ENCODE results near the gene SEL1L.
"Not testable (repeated sequence)": the region's sequence is repeated elsewhere in the genome, so short reads cannot be mapped to it uniquely, and the experiment has no call there.

SEL1L gene

GRCh38 chr14:81550001-81550637, 16.5 kb upstream of the SEL1L start:
- TF ChIP-seq CTCF (IDR thresholded peaks at IDR 0.05; ENCODE audit: low read depth, low read length): no peak
- DNase-seq (ENCODE audit: low read depth in 2 of 2): no peak

GRCh38 chr14:81541206-81541605, 7.6 kb upstream of the SEL1L start:
- DNase-seq (ENCODE audit: low read depth in 2 of 2); H3K4me3 ChIP-seq (replicated peaks in 1 of 2; ENCODE audit: low read depth in 2 of 2, low read length in 2 of 2): not testable (repeated sequence)

More at GRCh38 chr14:81550001-81550637, 16.5 kb upstream of the SEL1L start:
- no peak overlapping the region for H3K4me3 ChIP-seq (replicated peaks in 1 of 2; ENCODE audit: low read depth in 2 of 2, low read length in 2 of 2)

- no peak for TF ChIP-seq CTCF (IDR thresholded peaks at IDR 0.05; ENCODE audit: low read depth, low read length)
- no peak overlapping the region for H3K4me3 ChIP-seq (replicated peaks in 1 of 2; ENCODE audit: low read depth in 2 of 2, low read length in 2 of 2)
- no peak for DNase-seq (ENCODE audit: low read depth in 2 of 2)
Observed at GRCh38 chr14:81537193-81537592, 3.5 kb upstream of the SEL1L start.

- no peak overlapping the region for H3K4me3 ChIP-seq (replicated peaks in 1 of 2; ENCODE audit: low read depth in 2 of 2, low read length in 2 of 2)
- no peak for TF ChIP-seq CTCF (IDR thresholded peaks at IDR 0.05; ENCODE audit: low read depth, low read length)
- DNase-seq (ENCODE audit: low read depth in 2 of 2): peak; percentile 50 to 55
Observed at GRCh38 chr14:81536241-81536771, 2.7 kb upstream of the SEL1L start.

- no peak for TF ChIP-seq CTCF (IDR thresholded peaks at IDR 0.05; ENCODE audit: low read depth, low read length)
- no peak overlapping the region for H3K4me3 ChIP-seq (replicated peaks in 1 of 2; ENCODE audit: low read depth in 2 of 2, low read length in 2 of 2)
- no peak for DNase-seq (ENCODE audit: low read depth in 2 of 2)
Observed at GRCh38 chr14:81535396-81536164, 1.9 kb upstream of the SEL1L start.

GRCh38 chr14:81534510-81535074, 939 bp upstream of the SEL1L start:
- DNase-seq (ENCODE audit: low read depth in 2 of 2): no peak
- TF ChIP-seq CTCF (IDR thresholded peaks at IDR 0.05; ENCODE audit: low read depth, low read length): no peak
- H3K4me3 ChIP-seq (replicated peaks in 1 of 2; ENCODE audit: low read depth in 2 of 2, low read length in 2 of 2): no peak overlapping the region

- H3K4me3 ChIP-seq (replicated peaks in 1 of 2; ENCODE audit: low read depth in 2 of 2, low read length in 2 of 2): peak overlapping the region; percentile 85 to 99
- no peak for DNase-seq (ENCODE audit: low read depth in 2 of 2)
- TF ChIP-seq CTCF (IDR thresholded peaks at IDR 0.05; ENCODE audit: low read depth, low read length): no peak
Observed at GRCh38 chr14:81533212-81533535, 479 bp downstream of the SEL1L start.
